DND-41 (cell line): ENCODE measurements around the gene RAD23B.

Source experiments
- ATAC-seq: fragments of 200-7000 bp; cut with Tn5 transposase; 3 replicates; pipeline ENCODE4 v1.9.1; 2021; ENCODE audit warnings: low read depth; ENCODE audit not compliant: insufficient read depth
- DNase-seq: peaks from one replicate; pipeline ENCODE4 v3.0.0-alpha.2; 2020
- H2AFZ ChIP-seq: 2 replicates; pipeline ENCODE4 v1.6.0; 2012; ENCODE audit warnings: low read depth, low read length
- H3K27ac ChIP-seq: 2 replicates; pipeline ENCODE4 v1.5.1; 2012; ENCODE audit warnings: low read length, inconsistent platforms
- H3K27me3 ChIP-seq: fragments of 200-600 bp; sonication (generic); 2 replicates; pipeline ENCODE4 v1.6.0; 2012; ENCODE audit warnings: low read length, mild to moderate bottlenecking, inconsistent platforms; ENCODE audit not compliant: insufficient read depth, poor library complexity
- H3K36me3 ChIP-seq: 2 replicates; pipeline ENCODE4 v1.5.1; 2012; ENCODE audit warnings: low read length, inconsistent platforms; ENCODE audit not compliant: insufficient read depth
- H3K4me1 ChIP-seq: 2 replicates; pipeline ENCODE4 v1.5.1; 2012; ENCODE audit warnings: mild to moderate bottlenecking, low read length; ENCODE audit not compliant: insufficient read depth
- H3K4me2 ChIP-seq: 2 replicates; pipeline ENCODE4 v1.6.0; 2012; ENCODE audit warnings: mild to moderate bottlenecking, moderate library complexity, low read length, inconsistent platforms; ENCODE audit not compliant: insufficient read depth
- H3K4me3 ChIP-seq, 2 experiments: fragments of 200-600 bp in 1 of 2; shearing (Covaris generic) in 1 of 2; 2 replicates each; pipeline ENCODE4 v1.5.1; 2012 to 2016; ENCODE audit warnings: inconsistent platforms in 2 of 2, low read length in 2 of 2, mild to moderate bottlenecking in 2 of 2, low read depth in 1 of 2, moderate library complexity in 1 of 2
- H3K79me2 ChIP-seq: 2 replicates; pipeline ENCODE4 v1.6.0; 2012; ENCODE audit warnings: low read length, inconsistent platforms; ENCODE audit not compliant: insufficient read depth
- H3K9ac ChIP-seq: 2 replicates; pipeline ENCODE4 v1.6.0; 2012; ENCODE audit warnings: low read depth, mild to moderate bottlenecking, inconsistent platforms, low read length, moderate library complexity
- H3K9me3 ChIP-seq: 2 replicates; pipeline ENCODE4 v1.5.1; 2012; ENCODE audit warnings: low read length, moderate library complexity, mild to moderate bottlenecking, inconsistent platforms; ENCODE audit not compliant: insufficient read depth, severe bottlenecking
- H4K20me1 ChIP-seq: 2 replicates; pipeline ENCODE4 v1.6.0; 2012; ENCODE audit warnings: low read length; ENCODE audit not compliant: insufficient read depth
- CTCF ChIP-seq: IDR thresholded peaks from 2 replicates; pipeline ENCODE4 v1.5.1; 2012; ENCODE audit warnings: borderline replicate concordance, low read length, moderate library complexity, mild to moderate bottlenecking; ENCODE audit not compliant: poor library complexity, severe bottlenecking; ENCODE audit errors: extremely low read depth
- EZH2 ChIP-seq: IDR thresholded peaks from 3 replicates; pipeline ENCODE4 v1.6.1; 2012; ENCODE audit warnings: borderline replicate concordance, low read depth, mild to moderate bottlenecking, moderate library complexity, low read length, inconsistent platforms; ENCODE audit not compliant: severe bottlenecking

The RAD23B gene

GRCh38 chr9:107358986-107359385 is 75.9 kb downstream of the RAD23B start:
- Histone ChIP-seq H3K36me3 (no peaks in the 10 kb centered on the region), H2AFZ (no peak overlapping the region), H3K9ac (no peak overlapping the region), H3K4me2 (no peak overlapping the region), H3K9me3 (no peaks in the 10 kb centered on the region), H3K79me2 (no peaks in the 10 kb centered on the region), H3K27me3 (no peaks in the 10 kb centered on the region), H3K4me3 (no peak overlapping the region), H4K20me1 (no peaks in the 10 kb centered on the region), H3K27ac (no peak overlapping the region), H3K4me1 (no peaks in the 10 kb centered on the region)
- no peak for ATAC-seq
- DNase-seq = no peak
- no peak for TF ChIP-seq CTCF
- TF ChIP-seq EZH2 = no peak

- no peaks in the 10 kb centered on the region for H3K9me3 ChIP-seq
- no peaks in the 10 kb centered on the region for H3K4me1 ChIP-seq
- H3K79me2 ChIP-seq = no peaks in the 10 kb centered on the region
- H3K4me2 ChIP-seq = no peak overlapping the region
- ATAC-seq = no peak
- TF ChIP-seq CTCF = no peak
- TF ChIP-seq EZH2 = no peak
- H3K4me3 ChIP-seq = no peak overlapping the region
- no peak overlapping the region for H3K27ac ChIP-seq
- H3K9ac ChIP-seq = no peak overlapping the region
- no peak overlapping the region for H2AFZ ChIP-seq
- H3K27me3 ChIP-seq = no peaks in the 10 kb centered on the region
- no peak for DNase-seq
- H4K20me1 ChIP-seq = no peaks in the 10 kb centered on the region
- no peaks in the 10 kb centered on the region for H3K36me3 ChIP-seq
These were observed 77.0 kb downstream of the RAD23B start for GRCh38 chr9:107360098-107360497.

GRCh38 chr9:107361816-107362215 is 78.7 kb downstream of the RAD23B start:
- no peak overlapping the region for H3K27ac ChIP-seq
- H3K9me3 ChIP-seq = no peaks in the 10 kb centered on the region
- H3K36me3 ChIP-seq = no peaks in the 10 kb centered on the region
- no peaks in the 10 kb centered on the region for H3K79me2 ChIP-seq
- no peak overlapping the region for H3K4me2 ChIP-seq
- no peak for DNase-seq
- no peak overlapping the region for H3K9ac ChIP-seq
- H2AFZ ChIP-seq = no peak overlapping the region
- no peak overlapping the region for H3K4me3 ChIP-seq
- ATAC-seq = no peak
- no peaks in the 10 kb centered on the region for H3K4me1 ChIP-seq
- H4K20me1 ChIP-seq = no peaks in the 10 kb centered on the region
- H3K27me3 ChIP-seq = no peaks in the 10 kb centered on the region
- no peak for TF ChIP-seq EZH2

- Histone ChIP-seq H4K20me1 (no peaks in the 10 kb centered on the region), H2AFZ (no peak overlapping the region), H3K9me3 (no peaks in the 10 kb centered on the region), H3K79me2 (no peaks in the 10 kb centered on the region), H3K4me3 (no peak overlapping the region), H3K9ac (no peak overlapping the region), H3K27ac (no peak overlapping the region), H3K4me2 (no peak overlapping the region), H3K4me1 (no peaks in the 10 kb centered on the region), H3K27me3 (no peaks in the 10 kb centered on the region), H3K36me3 (no peaks in the 10 kb centered on the region)
- DNase-seq (no peak), ATAC-seq (no peak)
- no peak for TF ChIP-seq CTCF
- TF ChIP-seq EZH2 = no peak
These were observed 80.6 kb downstream of the RAD23B start for GRCh38 chr9:107363516-107364152.
